ENCODE results near the gene ERICH3.

The ERICH3 gene

GRCh38 chr1:74590288-74590687 lies 83.3 kb downstream of the ERICH3 start:
- DNase-seq: no peak

- DNase-seq: no peak
Measured at GRCh38 chr1:74587888-74588287, 85.7 kb downstream of the ERICH3 start.

- no peak for DNase-seq
Measured at GRCh38 chr1:74586253-74586897, 87.2 kb downstream of the ERICH3 start.

GRCh38 chr1:74584185-74584584 lies 89.4 kb downstream of the ERICH3 start:
- no peak for DNase-seq

GRCh38 chr1:74583397-74583796 lies 90.2 kb downstream of the ERICH3 start:
- DNase-seq: no peak

GRCh38 chr1:74579425-74579824 lies 94.2 kb downstream of the ERICH3 start:
- no peak for DNase-seq

- DNase-seq: no peak
Measured at GRCh38 chr1:74578101-74578500, 95.5 kb downstream of the ERICH3 start.

GRCh38 chr1:74571891-74572290 lies 101.7 kb downstream of the ERICH3 start:
- DNase-seq: no peak

- DNase-seq: no peak
Measured at GRCh38 chr1:74571493-74571800, 102.1 kb downstream of the ERICH3 start.

GRCh38 chr1:74570797-74571492 lies 102.6 kb downstream of the ERICH3 start:
- DNase-seq: no peak

- DNase-seq: no peak
Measured at GRCh38 chr1:74549932-74550331, 123.7 kb downstream of the ERICH3 start.

GRCh38 chr1:74548961-74549750 lies 124.4 kb downstream of the ERICH3 start:
- no peak for DNase-seq

- DNase-seq: no peak
Measured at GRCh38 chr1:74545821-74546220, 127.8 kb downstream of the ERICH3 start.

GRCh38 chr1:74534241-74534640 lies 139.4 kb downstream of the ERICH3 start:
- no peak for DNase-seq

GRCh38 chr1:74531796-74532195 lies 141.8 kb downstream of the ERICH3 start:
- DNase-seq: no peak

- no peak for DNase-seq
Measured at GRCh38 chr1:74530892-74531291, 142.7 kb downstream of the ERICH3 start.

GRCh38 chr1:74528123-74528522 lies 145.5 kb downstream of the ERICH3 start:
- no peak for DNase-seq

GRCh38 chr1:74526708-74527107 lies 146.9 kb downstream of the ERICH3 start:
- DNase-seq: no peak

- no peak for DNase-seq
Measured at GRCh38 chr1:74523873-74524480, 149.6 kb downstream of the ERICH3 start.

GRCh38 chr1:74522148-74522547 lies 151.4 kb downstream of the ERICH3 start:
- no peak for DNase-seq
